Astrocyte (in vitro differentiated cells and primary cell): ENCODE measurements around the gene TSEN54. TPM values are rescaled to one million over a fixed set of nuclear protein-coding genes. Genes with fewer than 3 reads are reported as not detected.
A peak's percentile ranks its signal among the peaks of the same experiment; 100 is the strongest.

ENCODE experiments used
- DNase-seq: peaks from one replicate; pipeline ENCODE4 v3.0.0-alpha.2; 2010; ENCODE audit warnings: low read depth
- FAIRE-seq: peaks from 2 replicates; lab custom pipeline; 2011; peaks lifted over from hg19 to GRCh38; lab: Jason Lieb, UNC
- H2AFZ ChIP-seq: 2 replicates; pipeline ENCODE4 v1.6.0; 2012; ENCODE audit warnings: low read depth, low read length, inconsistent platforms
- H3K27ac ChIP-seq: 2 replicates; pipeline ENCODE4 v1.5.1; 2011; ENCODE audit warnings: low read depth, low read length, inconsistent platforms
- H3K27me3 ChIP-seq: 2 replicates; pipeline ENCODE4 v1.6.0; 2011; ENCODE audit warnings: low read length, inconsistent platforms; ENCODE audit not compliant: insufficient read depth
- H3K36me3 ChIP-seq: 2 replicates; pipeline ENCODE4 v1.5.1; 2011; ENCODE audit warnings: low read length, inconsistent platforms; ENCODE audit not compliant: insufficient read depth
- H3K4me1 ChIP-seq: 2 replicates; pipeline ENCODE4 v1.5.1; 2011; ENCODE audit warnings: low read length, inconsistent platforms; ENCODE audit not compliant: insufficient read depth
- H3K4me2 ChIP-seq: 2 replicates; pipeline ENCODE4 v1.6.0; 2012; ENCODE audit warnings: low read length, inconsistent platforms
- H3K4me3 ChIP-seq: 2 replicates; pipeline ENCODE4 v1.5.1; 2011; ENCODE audit warnings: low read depth, mild to moderate bottlenecking, low read length, inconsistent platforms; ENCODE audit not compliant: insufficient read depth
- H3K79me2 ChIP-seq: 2 replicates; pipeline ENCODE4 v1.6.0; 2012; ENCODE audit warnings: mild to moderate bottlenecking, low read length, inconsistent platforms; ENCODE audit not compliant: insufficient read depth
- H3K9ac ChIP-seq: 2 replicates; pipeline ENCODE4 v1.6.0; 2012; ENCODE audit warnings: mild to moderate bottlenecking, low read length, inconsistent platforms
- H3K9me3 ChIP-seq: 2 replicates; pipeline ENCODE4 v1.5.1; 2012; ENCODE audit warnings: low read depth, mild to moderate bottlenecking, low read length, inconsistent platforms; ENCODE audit not compliant: insufficient read depth
- H4K20me1 ChIP-seq: 2 replicates; pipeline ENCODE4 v1.6.0; 2012; ENCODE audit warnings: low read length, inconsistent platforms; ENCODE audit not compliant: insufficient read depth
- H3K27ac Mint-ChIP-seq: one replicate; pipeline ENCODE4 v1.8.0; 2021; ENCODE audit warnings: mild to moderate bottlenecking, mixed read lengths; ENCODE audit not compliant: unreplicated experiment
- H3K27me3 Mint-ChIP-seq: one replicate; pipeline ENCODE4 v1.8.0; 2021; ENCODE audit warnings: low read depth, mixed read lengths; ENCODE audit not compliant: unreplicated experiment
- H3K36me3 Mint-ChIP-seq: one replicate; pipeline ENCODE4 v1.8.0; 2021; ENCODE audit warnings: low read depth, mixed read lengths; ENCODE audit not compliant: unreplicated experiment
- H3K4me1 Mint-ChIP-seq: one replicate; pipeline ENCODE4 v1.8.0; 2021; ENCODE audit warnings: low read depth, mixed read lengths; ENCODE audit not compliant: unreplicated experiment
- H3K4me3 Mint-ChIP-seq: one replicate; pipeline ENCODE4 v1.8.0; 2021; ENCODE audit warnings: mild to moderate bottlenecking, moderate library complexity, mixed read lengths; ENCODE audit not compliant: unreplicated experiment
- H3K9me3 Mint-ChIP-seq: one replicate; pipeline ENCODE4 v1.8.0; 2021; ENCODE audit warnings: mild to moderate bottlenecking, mixed read lengths; ENCODE audit not compliant: unreplicated experiment
- CTCF ChIP-seq: IDR thresholded peaks from 2 replicates; pipeline ENCODE4 v1.5.1; 2011; ENCODE audit warnings: low read depth, mild to moderate bottlenecking, inconsistent platforms, low read length, moderate library complexity; ENCODE audit not compliant: insufficient read depth
- EZH2 ChIP-seq: IDR thresholded peaks from 2 replicates; pipeline ENCODE4 v1.6.1; 2012; ENCODE audit warnings: mild to moderate bottlenecking, low read length, inconsistent platforms; ENCODE audit not compliant: insufficient read depth
- total RNA-seq: library from RNA; stranded (reverse); gene quantifications from 2 replicates; pipeline ENCODE4 v1.2.1, GENCODE V29; 2021

TSEN54 gene
- total RNA-seq, 1 donor from 2014 or later: 16.5 TPM

GRCh38 chr17:75511270-75511609, 5.1 kb upstream of the TSEN54 start:
- Histone ChIP-seq H3K79me2 (peaks cover 54% of the 10 kb centered on the region), H2AFZ (no peak overlapping the region), H3K36me3 (no peaks in the 10 kb centered on the region), H3K9ac (no peak overlapping the region), H3K4me3 (no peak overlapping the region), H3K27ac (no peak overlapping the region), H4K20me1 (peaks cover 69% of the 10 kb centered on the region), H3K9me3 (no peaks in the 10 kb centered on the region), H3K27me3 (no peaks in the 10 kb centered on the region), H3K4me1 (peaks cover 25% of the 10 kb centered on the region), H3K4me2 (no peak overlapping the region)
- no peak for DNase-seq
- no peak overlapping the region for H3K4me3 Mint-ChIP-seq
- peaks cover 3% of the 10 kb centered on the region for H3K4me1 Mint-ChIP-seq
- H3K9me3 Mint-ChIP-seq: no peaks in the 10 kb centered on the region
- peaks cover 5% of the 10 kb centered on the region for H3K36me3 Mint-ChIP-seq
- no peaks in the 10 kb centered on the region for H3K27me3 Mint-ChIP-seq
- no peak for FAIRE-seq
- no peak overlapping the region for H3K27ac Mint-ChIP-seq
- TF ChIP-seq CTCF (no peak), EZH2 (no peak)

- no peaks in the 10 kb centered on the region for H3K27me3 Mint-ChIP-seq
- H3K36me3 ChIP-seq: no peaks in the 10 kb centered on the region
- H3K9me3 Mint-ChIP-seq: no peaks in the 10 kb centered on the region
- H3K9me3 ChIP-seq: no peaks in the 10 kb centered on the region
- no peak overlapping the region for H3K27ac Mint-ChIP-seq
- DNase-seq: no peak
- H3K27me3 ChIP-seq: no peaks in the 10 kb centered on the region
- H3K9ac ChIP-seq: no peak overlapping the region
- no peak overlapping the region for H3K4me3 ChIP-seq
- H4K20me1 ChIP-seq: peaks cover 69% of the 10 kb centered on the region
- peaks cover 25% of the 10 kb centered on the region for H3K4me1 ChIP-seq
- H3K4me3 Mint-ChIP-seq: peak overlapping the region; percentile 20
- peak overlapping the region; percentile 22 for H3K4me2 ChIP-seq
- H3K36me3 Mint-ChIP-seq: peaks cover 5% of the 10 kb centered on the region
- FAIRE-seq: no peak
- TF ChIP-seq CTCF (no peak), EZH2 (no peak)
- H2AFZ ChIP-seq: no peak overlapping the region
- peaks cover 3% of the 10 kb centered on the region for H3K4me1 Mint-ChIP-seq
- no peak overlapping the region for H3K27ac ChIP-seq
- H3K79me2 ChIP-seq: peaks cover 54% of the 10 kb centered on the region
These were observed 4.4 kb upstream of the TSEN54 start for GRCh38 chr17:75511610-75512575.
